ENCODE measurements around the gene B3GAT1.

B3GAT1 gene

GRCh38 chr11:134389464-134390180 lies 22.4 kb downstream of the B3GAT1 start:
- no peak for TF ChIP-seq CTCF (IDR thresholded peaks at IDR 0.05)
- no peak for TF ChIP-seq ZFX (IDR thresholded peaks at IDR 0.05; ENCODE audit: borderline replicate concordance)
- no peak overlapping the region for H3K27ac ChIP-seq

DNA sequence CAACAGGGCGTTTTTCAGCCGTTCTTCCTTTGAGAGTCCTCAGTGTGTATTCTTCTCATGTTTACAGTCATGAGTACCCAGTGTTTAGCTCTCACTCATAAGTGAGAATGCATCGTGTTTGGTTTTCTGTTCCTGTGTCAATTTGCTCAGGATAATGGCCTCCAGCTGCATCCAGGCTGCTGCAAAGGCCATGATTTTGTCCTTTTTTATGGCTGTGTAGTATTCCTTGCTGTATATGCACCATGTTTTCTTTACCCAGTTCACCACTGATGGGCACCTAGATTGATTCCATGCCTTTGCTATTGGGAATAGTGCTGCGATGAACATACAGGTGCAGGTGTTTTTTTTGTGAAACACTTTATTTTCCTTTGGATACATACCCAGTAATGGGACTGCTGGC lies 23.5 kb downstream of the B3GAT1 start:
- no peak for TF ChIP-seq CTCF (IDR thresholded peaks at IDR 0.05)
- no peak for TF ChIP-seq ZFX (IDR thresholded peaks at IDR 0.05; ENCODE audit: borderline replicate concordance)
- H3K27ac ChIP-seq, result no peak overlapping the region

DNA sequence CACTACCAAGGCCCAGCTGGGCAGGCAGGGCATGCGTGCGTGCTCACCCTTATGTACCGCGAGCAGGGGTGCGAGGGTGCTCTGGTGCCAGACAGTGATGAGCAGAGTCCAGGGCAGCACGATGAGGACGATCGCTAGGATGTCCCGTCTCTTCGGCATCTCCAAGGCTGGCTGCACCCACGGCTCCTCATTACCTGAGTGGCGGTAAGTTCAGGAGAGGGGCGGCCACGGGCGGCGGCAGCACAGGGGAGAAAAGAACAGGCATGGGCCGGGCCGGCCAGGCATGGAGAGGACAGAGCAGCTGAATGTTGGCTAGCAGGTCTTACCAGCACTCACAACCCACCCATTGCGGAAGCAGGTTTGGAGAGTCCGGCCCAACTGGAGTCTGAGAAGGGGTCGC lies 24.5 kb downstream of the B3GAT1 start:
- TF ChIP-seq CTCF (IDR thresholded peaks at IDR 0.05), result no peak
- no peak for TF ChIP-seq ZFX (IDR thresholded peaks at IDR 0.05; ENCODE audit: borderline replicate concordance)

DNA sequence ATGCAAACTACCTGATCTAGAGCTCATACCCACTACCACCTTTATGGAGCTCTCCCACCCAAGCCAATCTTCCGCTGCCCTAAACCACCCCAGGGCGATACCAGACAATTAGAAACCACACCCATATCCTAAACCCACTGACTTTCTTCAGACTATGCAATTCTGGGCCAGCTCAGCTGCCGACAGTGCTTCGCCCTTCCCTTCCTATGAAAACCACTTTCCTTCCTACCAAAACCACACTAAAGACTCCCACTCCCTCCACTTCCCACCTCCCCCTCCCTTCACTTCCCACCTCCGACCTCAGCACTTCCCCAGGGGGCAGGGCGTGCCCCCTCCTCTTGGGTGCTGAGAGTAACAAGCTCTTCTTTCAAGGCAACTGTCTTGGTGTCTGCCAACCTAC lies 25.1 kb downstream of the B3GAT1 start:
- no peak for TF ChIP-seq CTCF (IDR thresholded peaks at IDR 0.05)
- TF ChIP-seq ZFX (IDR thresholded peaks at IDR 0.05; ENCODE audit: borderline replicate concordance), result no peak
- no peak overlapping the region for H3K27ac ChIP-seq

More for the DNA sequence above, 24.5 kb downstream of the B3GAT1 start:
- no peak overlapping the region for H3K27ac ChIP-seq

- no peak for TF ChIP-seq CTCF (IDR thresholded peaks at IDR 0.05)
- TF ChIP-seq ZFX (IDR thresholded peaks at IDR 0.05; ENCODE audit: borderline replicate concordance), result no peak
- H3K27ac ChIP-seq, result no peak overlapping the region
These were observed 26.1 kb downstream of the B3GAT1 start for GRCh38 chr11:134385774-134386565.

DNA sequence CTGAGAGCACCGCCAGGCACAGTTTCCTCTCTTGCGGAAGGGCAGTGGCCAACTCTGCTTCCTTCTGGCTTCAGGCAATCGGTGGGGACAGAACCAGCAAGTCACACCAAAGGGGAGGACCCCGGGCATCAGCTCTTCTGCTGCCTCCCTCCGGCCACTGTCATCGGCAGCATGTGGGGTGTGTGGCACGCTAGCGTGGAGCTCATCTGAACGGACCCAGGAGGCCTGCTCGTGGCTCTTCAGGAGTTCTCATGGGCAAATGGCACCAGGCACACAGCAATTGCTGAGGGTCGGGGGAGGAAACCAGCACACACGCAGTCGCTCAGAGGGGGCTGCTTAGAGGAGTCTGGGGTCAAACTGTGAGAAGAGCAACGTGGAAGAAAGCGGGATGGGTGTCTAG lies 26.9 kb downstream of the B3GAT1 start:
- no peak overlapping the region for H3K27ac ChIP-seq
- no peak for TF ChIP-seq ZFX (IDR thresholded peaks at IDR 0.05; ENCODE audit: borderline replicate concordance)
- no peak for TF ChIP-seq CTCF (IDR thresholded peaks at IDR 0.05)

- TF ChIP-seq ZFX (IDR thresholded peaks at IDR 0.05; ENCODE audit: borderline replicate concordance) (no peak), CTCF (IDR thresholded peaks at IDR 0.05) (no peak)
- no peak overlapping the region for H3K27ac ChIP-seq
These were observed 27.6 kb downstream of the B3GAT1 start for GRCh38 chr11:134384406-134384805.
